H1 (cell line): ENCODE data around the gene CCDC174. TPM values are rescaled to one million over a fixed set of nuclear protein-coding genes. Genes with fewer than 3 reads are reported as not detected.

ENCODE experiments used
- CTCF ChIA-PET: fragments of 300-600 bp; sonication (Branson Sonifier 250); formaldehyde crosslinking; loops from one replicate; lab custom pipeline; 2021; ENCODE audit not compliant: partially characterized antibody; lab: Charles Lee
- POLR2A ChIA-PET: fragments of 300-600 bp; sonication (Branson Sonifier 250); formaldehyde crosslinking; loops from one replicate; lab custom pipeline; 2021; ENCODE audit warnings: inconsistent platforms; ENCODE audit not compliant: partially characterized antibody; lab: Charles Lee
- DNase-seq, 2 experiments: peaks; one replicate each; pipeline versions ENCODE4 v3.0.0 to v3.0.0-alpha.2; 2010 to 2022; ENCODE audit warnings: low spot score in 2 of 2, low read depth in 1 of 2, mixed read lengths in 1 of 2
- FAIRE-seq: peaks from 2 replicates; lab custom pipeline; 2011; peaks lifted over from hg19 to GRCh38; lab: Jason Lieb, UNC
- H2AFZ ChIP-seq: 2 replicates; pipeline ENCODE4 v1.8.1; 2012; ENCODE audit warnings: low read length, inconsistent platforms
- H2AK5ac ChIP-seq: 2 replicates; pipeline ENCODE4 v1.6.1; 2013; ENCODE audit warnings: low read depth, low read length
- H2BK120ac ChIP-seq: replicated peaks from 2 replicates; pipeline ENCODE3; 2013; ENCODE audit warnings: low read depth, low read length, inconsistent platforms
- H2BK12ac ChIP-seq: 2 replicates; pipeline ENCODE4 v1.6.1; 2013; ENCODE audit warnings: low read depth, low read length
- H2BK15ac ChIP-seq: 2 replicates; pipeline ENCODE4 v1.6.1; 2013; ENCODE audit warnings: low read length
- H2BK20ac ChIP-seq: 2 replicates; pipeline ENCODE4 v1.6.1; 2013; ENCODE audit warnings: low read length
- H2BK5ac ChIP-seq: 2 replicates; pipeline ENCODE4 v1.6.1; 2013; ENCODE audit warnings: low read depth, low read length
- H3K14ac ChIP-seq: 2 replicates; pipeline ENCODE4 v1.6.1; 2013; ENCODE audit warnings: inconsistent platforms; ENCODE audit not compliant: insufficient read length
- H3K18ac ChIP-seq: 2 replicates; pipeline ENCODE4 v1.6.1; 2013; ENCODE audit warnings: low read length; ENCODE audit errors: extremely low read depth
- H3K23ac ChIP-seq: 2 replicates; pipeline ENCODE4 v1.6.1; 2013; ENCODE audit warnings: inconsistent platforms; ENCODE audit not compliant: insufficient read length
- H3K23me2 ChIP-seq: 2 replicates; pipeline ENCODE4 v1.6.1; 2013; ENCODE audit warnings: low read depth, low read length
- H3K27ac ChIP-seq: 2 replicates; pipeline ENCODE4 v1.6.1; 2011; ENCODE audit warnings: low read depth, low read length, inconsistent platforms
- H3K27me3 ChIP-seq, 4 experiments: replicated peaks in 1 of 4; 1 replicate in 1 of 4; 2 replicates in 3 of 4; pipeline versions ENCODE4 v1.6.1 to v1.8.1; 2011 to 2013; ENCODE audit warnings: low read length in 3 of 4, mild to moderate bottlenecking in 3 of 4, inconsistent platforms in 2 of 4, mixed read lengths in 2 of 4, moderate library complexity in 1 of 4; ENCODE audit not compliant: control insufficient read depth in 3 of 4, insufficient read depth in 3 of 4; ENCODE audit errors: extremely low read depth in 1 of 4
- H3K36me3 ChIP-seq, 4 experiments: 2 replicates each; pipeline versions ENCODE4 v1.6.1 to v1.8.1; 2011 to 2013; ENCODE audit warnings: mild to moderate bottlenecking in 4 of 4, low read length in 3 of 4, moderate library complexity in 2 of 4, control low read depth in 1 of 4, inconsistent platforms in 1 of 4; ENCODE audit not compliant: insufficient read depth in 4 of 4, control insufficient read depth in 2 of 4
- H3K4ac ChIP-seq: replicated peaks from 2 replicates; pipeline ENCODE3; 2013; ENCODE audit warnings: low read length, low read depth, mixed read lengths, inconsistent platforms; ENCODE audit not compliant: insufficient read length
- H3K4me1 ChIP-seq, 4 experiments: replicated peaks in 1 of 4; 1 replicate in 1 of 4; 2 replicates in 3 of 4; pipeline versions ENCODE4 v1.6.1 to v1.8.1; 2011 to 2013; ENCODE audit warnings: low read length in 3 of 4, inconsistent platforms in 2 of 4, mixed read lengths in 1 of 4; ENCODE audit not compliant: insufficient read depth in 4 of 4, control insufficient read depth in 3 of 4
- H3K4me2 ChIP-seq, 2 experiments: 2 replicates each; pipeline versions ENCODE4 v1.6.1 to v1.8.1; 2011 to 2013; ENCODE audit warnings: low read depth in 2 of 2, low read length in 2 of 2, control low read depth in 1 of 2, inconsistent platforms in 1 of 2, mild to moderate bottlenecking in 1 of 2; ENCODE audit not compliant: insufficient read depth in 1 of 2
- H3K4me3 ChIP-seq, 4 experiments: fragments of 200-600, 300-600 bp in 1 of 4; sonication (generic), shearing (Covaris generic), sonication (Bioruptor Twin) in 1 of 4; 2 replicates each; pipeline versions ENCODE4 v1.5.1 to v1.8.1; 2011 to 2016; ENCODE audit warnings: low read length in 4 of 4, low read depth in 3 of 4, control low read depth in 2 of 4, inconsistent platforms in 2 of 4, mild to moderate bottlenecking in 2 of 4, mixed read lengths in 1 of 4, moderate library complexity in 1 of 4; ENCODE audit not compliant: insufficient read depth in 2 of 4; ENCODE audit errors: extremely low read depth in 1 of 4
- H3K56ac ChIP-seq: replicated peaks from 2 replicates; pipeline ENCODE3; 2013; ENCODE audit warnings: low read depth, mild to moderate bottlenecking, mixed read lengths, low read length, inconsistent platforms; ENCODE audit not compliant: insufficient read length
- H3K79me1 ChIP-seq: 2 replicates; pipeline ENCODE4 v1.6.1; 2013; ENCODE audit warnings: low read depth, low read length, control low read depth
- H3K79me2 ChIP-seq, 2 experiments: 2 replicates each; pipeline versions ENCODE4 v1.6.1 to v1.8.1; 2012 to 2013; ENCODE audit warnings: low read length in 2 of 2, mild to moderate bottlenecking in 2 of 2, inconsistent platforms in 1 of 2; ENCODE audit not compliant: insufficient read depth in 2 of 2, control insufficient read depth in 1 of 2
- H3K9ac ChIP-seq, 4 experiments: replicated peaks in 1 of 4; 1 replicate in 1 of 4; 2 replicates in 3 of 4; pipeline versions ENCODE4 v1.6.1 to v1.8.1; 2011 to 2013; ENCODE audit warnings: low read depth in 3 of 4, low read length in 3 of 4, control low read depth in 2 of 4, mild to moderate bottlenecking in 2 of 4, moderate library complexity in 2 of 4, inconsistent platforms in 1 of 4; ENCODE audit errors: extremely low read depth in 1 of 4
- H3K9me3 ChIP-seq, 2 experiments: 2 replicates each; pipeline versions ENCODE4 v1.6.1 to v1.8.1; 2012 to 2013; ENCODE audit warnings: mild to moderate bottlenecking in 2 of 2, moderate library complexity in 2 of 2, control low read depth in 1 of 2, inconsistent platforms in 1 of 2, low read depth in 1 of 2, low read length in 1 of 2, mixed read lengths in 1 of 2; ENCODE audit not compliant: insufficient read depth in 2 of 2
- H4K20me1 ChIP-seq, 2 experiments: replicated peaks in 1 of 2; 2 replicates each; pipeline versions ENCODE3 to v1.8.1; 2011 to 2013; ENCODE audit warnings: inconsistent platforms in 2 of 2, low read length in 2 of 2, mild to moderate bottlenecking in 1 of 2; ENCODE audit not compliant: insufficient read depth in 2 of 2, control insufficient read depth in 1 of 2
- H4K5ac ChIP-seq: 2 replicates; pipeline ENCODE4 v1.6.1; 2013; ENCODE audit warnings: low read length, low read depth, mixed read lengths, inconsistent platforms; ENCODE audit not compliant: insufficient read length
- H4K8ac ChIP-seq: 2 replicates; pipeline ENCODE4 v1.8.0; 2013; ENCODE audit warnings: mild to moderate bottlenecking, moderate library complexity, low read length, inconsistent platforms; ENCODE audit not compliant: insufficient read depth; ENCODE audit errors: extremely low read depth
- H4K91ac ChIP-seq: replicated peaks from 2 replicates; pipeline ENCODE3; 2013; ENCODE audit warnings: low read length, mixed read lengths, inconsistent platforms; ENCODE audit not compliant: insufficient read length
- POLR2AphosphoS5 ChIP-seq: IDR thresholded peaks from 2 replicates; pipeline ENCODE4 v1.6.1; 2011; ENCODE audit warnings: low read depth, low read length
- RFX5 ChIP-seq: IDR thresholded peaks from 2 replicates; pipeline ENCODE4 v1.6.1; 2011; ENCODE audit warnings: low read depth, low read length, improper control_type of control experiment, borderline replicate concordance
- SIRT6 ChIP-seq: IDR thresholded peaks from one replicate; pipeline ENCODE4 v1.7.1; 2012; ENCODE audit warnings: low read length, inconsistent platforms
- SP2 ChIP-seq: IDR thresholded peaks from 2 replicates; pipeline ENCODE4 v1.6.1; 2012; ENCODE audit warnings: mild to moderate bottlenecking, low read length, inconsistent platforms
- whole genome bisulfite sequencing, 2 experiments: shearing (Covaris generic) in 1 of 2; methylation state at CpG; one replicate each; pipeline versions ENCODE4 v1.1.6 to v1.1.7; 2013 to 2015; ENCODE audit warnings: low lambda C conversion rate in 2 of 2, mixed read lengths in 2 of 2, inconsistent platforms in 1 of 2, low coverage in 1 of 2, missing lambda C conversion rate in 1 of 2; ENCODE audit not compliant: insufficient replicate concordance in 2 of 2, insufficient coverage in 1 of 2, insufficient read length in 1 of 2; ENCODE audit errors: extremely low coverage in 1 of 2, missing lambda C conversion rate in 1 of 2; 5-methylcytosine and 5-hydroxymethylcytosine counted together
- polyA plus RNA-seq, 7 experiments: library from polyadenylated mRNA; depleted of rRNA in 3 of 7; stranded (reverse) in 5 of 7; unstranded in 2 of 7; fragments of >200 nt in 5 of 7; fragments of 200-250 nt in 2 of 7; gene quantifications; 1 replicate in 5 of 7; 2 replicates in 1 of 7; 4 replicates in 1 of 7; pipeline versions ENCODE4 v1.2.1 to v1.2.3, GENCODE V29; 2011 to 2013; ENCODE audit warnings: missing spikeins in 2 of 7, mixed read lengths in 2 of 7
- total RNA-seq: library from RNA; stranded (reverse); fragmentation: NEBNext Ultra II Directional; extraction: Animal tissue kit (Norgen Biotek cat#: 25700); gene quantifications from 2 replicates; pipeline ENCODE4 v1.2.1, GENCODE V29; 2021

Gene CCDC174
- total and polyA plus RNA-seq, 2 of the 8 experiments (the other 6 are each of a cell fraction or from before 2014, with no cell fraction given), result 3.5 to 11.9 TPM

GRCh38 chr3:14664170-14664569 is 12.6 kb downstream of the CCDC174 start:
- POLR2A ChIA-PET, result interaction anchor here (1.4 kb wide), 1 partner anchor 16 kb away, joined by 4 read pairs; no protein-coding TSS in a partner anchor
- H4K20me1 ChIP-seq, result peaks cover 0 to 2% of the 10 kb centered on the region in 2 experiments

More at GRCh38 chr3:14664170-14664569, 12.6 kb downstream of the CCDC174 start:
- H3K9ac ChIP-seq, result no peak overlapping the region
- H2AK5ac ChIP-seq, result no peak overlapping the region
- H3K36me3 ChIP-seq, result peaks cover 26 to 87% (median 70%) of the 10 kb centered on the region in 4 experiments
- no peak overlapping the region for H2BK12ac ChIP-seq
- no peak overlapping the region for H3K14ac ChIP-seq
- H3K4ac ChIP-seq, result no peak overlapping the region
- no peaks in the 10 kb centered on the region for H3K9me3 ChIP-seq
- H3K18ac ChIP-seq, result no peak overlapping the region
- no peak overlapping the region for H3K56ac ChIP-seq
- FAIRE-seq (no peak), DNase-seq (no peak)
- TF ChIP-seq RFX5 (no peak), POLR2AphosphoS5 (no peak), SP2 (no peak), SIRT6 (no peak)
- no peak overlapping the region for H4K8ac ChIP-seq
- H3K23ac ChIP-seq, result no peak overlapping the region
- no peak overlapping the region for H2AFZ ChIP-seq
- CTCF ChIA-PET, result interaction anchor here (0.7 to 1.2 kb wide), 4 partner anchors 25 to 460 kb away, joined by 3 to 4 read pairs (median 3); no protein-coding TSS in a partner anchor
- H2BK15ac ChIP-seq, result no peak overlapping the region
- H3K27me3 ChIP-seq, result no peaks in the 10 kb centered on the region
- no peak overlapping the region for H2BK120ac ChIP-seq
- WGBS, 2 experiments, result 86% methylated on average over 3 of the region's 3 CpGs; no CpG with 5 or more reads in 1 of the 2 experiments
- H3K4me1 ChIP-seq, result no peaks in the 10 kb centered on the region
- H4K91ac ChIP-seq, result no peak overlapping the region
- no peaks in the 10 kb centered on the region for H3K23me2 ChIP-seq
- no peaks in the 10 kb centered on the region for H3K79me1 ChIP-seq
- H3K27ac ChIP-seq, result no peak overlapping the region
- no peak overlapping the region for H2BK5ac ChIP-seq
- no peak overlapping the region for H3K4me2 ChIP-seq
- no peak overlapping the region for H2BK20ac ChIP-seq
- no peak overlapping the region for H3K4me3 ChIP-seq
- no peak overlapping the region for H4K5ac ChIP-seq
- H3K79me2 ChIP-seq, result no peaks in the 10 kb centered on the region
